ACC112 (cell line): ENCODE measurements around the gene CD300LB.

Source experiments
- H2AFZ ChIP-seq: fragments of 200-600 bp; sonication (generic); one replicate; pipeline ENCODE4 v1.6.0; 2017; ENCODE audit warnings: antibody characterized with exemption, low read length; ENCODE audit not compliant: unreplicated experiment
- H3K27ac ChIP-seq: fragments of 200-600 bp; sonication (generic); 2 replicates; pipeline ENCODE4 v1.5.1; 2014; ENCODE audit warnings: low read depth, mild to moderate bottlenecking, antibody characterized with exemption, low read length, moderate library complexity
- H3K27me3 ChIP-seq: fragments of 200-600 bp; sonication (generic); 2 replicates; pipeline ENCODE4 v1.6.1; 2014; ENCODE audit warnings: mild to moderate bottlenecking, antibody characterized with exemption, low read length, moderate library complexity, mixed read lengths; ENCODE audit not compliant: insufficient read depth
- H3K36me3 ChIP-seq: fragments of 200-600 bp; sonication (generic); 2 replicates; pipeline ENCODE4 v1.6.1; 2016; ENCODE audit warnings: mild to moderate bottlenecking, antibody characterized with exemption, low read length, moderate library complexity, mixed read lengths; ENCODE audit not compliant: insufficient read depth
- H3K4me1 ChIP-seq: fragments of 200-600 bp; sonication (generic); one replicate; pipeline ENCODE4 v1.6.1; 2016; ENCODE audit warnings: low read length, mixed read lengths; ENCODE audit not compliant: insufficient read depth, unreplicated experiment, control insufficient read depth
- H3K4me3 ChIP-seq: fragments of 200-600 bp; sonication (generic); 2 replicates; pipeline ENCODE4 v1.5.1; 2014; ENCODE audit warnings: mild to moderate bottlenecking, low read depth, low read length
- H3K79me2 ChIP-seq: fragments of 200-600 bp; sonication (generic); one replicate; pipeline ENCODE4 v1.6.0; 2016; ENCODE audit warnings: low read length; ENCODE audit not compliant: control insufficient read depth, unreplicated experiment, insufficient read depth

Gene CD300LB

GRCh38 chr17:74477411-74477810, 53.9 kb downstream of the CD300LB start:
- no peak overlapping the region for H3K4me3 ChIP-seq
- H3K4me1 ChIP-seq, result no peaks in the 10 kb centered on the region
- no peak overlapping the region for H3K27ac ChIP-seq
- H3K79me2 ChIP-seq, result no peaks in the 10 kb centered on the region
- H2AFZ ChIP-seq, result no peak overlapping the region
- H3K27me3 ChIP-seq, result peaks cover 12% of the 10 kb centered on the region; the same call in 1 of the 2 replicates
- H3K36me3 ChIP-seq, result no peaks in the 10 kb centered on the region

- Histone ChIP-seq H3K27me3 (peaks cover 8% of the 10 kb centered on the region; the same call in 1 of the 2 replicates), H3K27ac (no peak overlapping the region), H3K4me1 (no peaks in the 10 kb centered on the region), H3K36me3 (no peaks in the 10 kb centered on the region), H2AFZ (no peak overlapping the region), H3K4me3 (no peak overlapping the region), H3K79me2 (no peaks in the 10 kb centered on the region)
Observed at GRCh38 chr17:74475189-74475588, 56.1 kb downstream of the CD300LB start.

DNA sequence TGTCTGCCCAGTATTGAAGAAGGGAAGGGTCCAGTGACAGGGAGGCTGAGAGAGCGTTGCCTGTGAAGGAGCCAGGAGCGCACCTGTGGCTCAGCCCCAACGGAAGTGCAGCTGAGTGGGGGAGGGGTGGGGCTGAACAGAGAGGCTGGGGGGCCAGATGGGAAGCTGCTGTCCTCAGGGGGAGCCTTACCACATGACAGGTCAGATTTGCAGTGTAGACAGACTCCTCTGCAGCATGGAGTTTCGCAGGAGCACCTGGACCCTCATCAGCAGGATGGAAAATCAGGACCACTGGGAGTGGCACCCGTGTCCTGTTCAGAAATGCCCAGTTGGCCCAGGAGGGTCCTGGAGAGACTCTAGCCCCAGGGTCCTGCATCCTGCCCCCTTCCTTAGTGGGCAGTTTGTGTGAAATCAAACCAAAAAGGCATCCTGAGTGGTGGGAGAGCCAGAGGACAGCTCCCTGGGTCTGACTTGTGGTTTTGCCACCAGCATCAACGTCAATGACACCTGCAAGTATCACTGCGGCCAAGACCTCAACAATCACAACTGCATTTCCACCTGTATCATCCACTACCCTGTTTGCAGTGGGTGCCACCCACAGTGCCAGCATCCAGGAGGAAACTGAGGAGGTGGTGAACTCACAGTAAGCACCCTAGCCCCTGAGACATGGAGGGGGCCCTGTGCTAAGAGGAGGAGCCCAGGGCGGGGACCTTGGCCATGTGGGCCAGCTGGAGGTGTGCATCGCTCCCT, 57.1 kb downstream of the CD300LB start:
- no peaks in the 10 kb centered on the region for H3K79me2 ChIP-seq
- peaks cover 8% of the 10 kb centered on the region for H3K27me3 ChIP-seq
- no peak overlapping the region for H2AFZ ChIP-seq
- no peak overlapping the region for H3K27ac ChIP-seq
- no peaks in the 10 kb centered on the region for H3K36me3 ChIP-seq
- H3K4me3 ChIP-seq, result no peak overlapping the region
- no peaks in the 10 kb centered on the region for H3K4me1 ChIP-seq

GRCh38 chr17:74473294-74473693, 58.0 kb downstream of the CD300LB start:
- Histone ChIP-seq H3K27me3 (peaks cover 8% of the 10 kb centered on the region), H3K4me3 (no peak overlapping the region), H2AFZ (no peak overlapping the region), H3K4me1 (no peaks in the 10 kb centered on the region), H3K36me3 (no peaks in the 10 kb centered on the region), H3K79me2 (no peaks in the 10 kb centered on the region), H3K27ac (no peak overlapping the region)

DNA sequence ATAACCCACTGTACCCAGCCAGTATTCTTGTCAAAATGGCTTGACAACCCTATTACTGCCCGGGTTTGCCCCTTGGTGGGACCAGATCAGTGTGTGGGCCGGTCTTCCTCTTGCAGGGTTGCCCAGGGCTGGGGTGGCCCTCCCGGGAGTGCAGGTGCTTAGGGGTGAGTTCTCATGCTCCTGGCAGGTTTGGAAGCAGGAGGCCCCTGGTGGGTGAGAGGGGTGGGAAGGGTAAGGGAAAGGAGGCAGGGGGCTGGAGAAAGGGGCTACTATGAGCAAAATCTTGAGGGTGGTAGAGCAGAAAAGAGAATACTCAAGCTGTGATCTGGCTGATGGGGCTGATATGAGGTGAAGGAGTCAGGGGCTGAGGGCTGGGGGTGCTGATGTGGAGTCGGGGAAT, 58.4 kb downstream of the CD300LB start:
- Histone ChIP-seq H3K27me3 (peaks cover 8% of the 10 kb centered on the region), H3K36me3 (no peaks in the 10 kb centered on the region), H2AFZ (no peak overlapping the region), H3K79me2 (no peaks in the 10 kb centered on the region), H3K27ac (no peak overlapping the region), H3K4me1 (no peaks in the 10 kb centered on the region), H3K4me3 (no peak overlapping the region)

DNA sequence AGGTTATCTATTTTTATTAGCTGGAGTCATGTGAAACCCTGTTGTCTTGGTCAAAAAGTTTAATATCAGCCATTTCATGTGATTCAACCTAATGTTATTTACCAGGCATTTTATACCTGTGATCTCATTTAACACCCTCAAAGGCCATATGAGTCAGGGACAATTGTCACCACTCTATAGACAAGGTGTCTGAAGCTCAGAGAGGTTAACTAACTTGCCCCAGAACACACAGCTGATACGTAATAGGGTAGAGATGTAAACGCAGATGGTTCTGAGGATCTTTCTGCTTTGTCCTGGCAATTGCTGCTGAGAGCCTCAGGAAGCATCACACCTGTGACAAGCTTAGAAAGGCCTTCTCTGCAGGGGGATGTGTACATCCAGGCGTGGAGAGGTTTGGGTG, 59.9 kb downstream of the CD300LB start:
- H3K27ac ChIP-seq, result no peak overlapping the region
- H3K79me2 ChIP-seq, result no peaks in the 10 kb centered on the region
- H3K27me3 ChIP-seq, result peaks cover 20% of the 10 kb centered on the region
- H2AFZ ChIP-seq, result no peak overlapping the region
- no peak overlapping the region for H3K4me3 ChIP-seq
- H3K36me3 ChIP-seq, result no peaks in the 10 kb centered on the region
- no peaks in the 10 kb centered on the region for H3K4me1 ChIP-seq
